Amygdala (tissue), 56 donors: ENCODE results near the gene MACROD2.
"Not testable (repeated sequence)": the region's sequence is repeated elsewhere in the genome, so short reads cannot be mapped to it uniquely, and the experiment has no call there.

Experiments used
- DNase-seq, 56 donors: peaks; one replicate each; lab custom pipeline; 2025; lab: John Stamatoyannopoulos, UW

MACROD2 gene

GRCh38 chr20:14178528-14178927 is 183.2 kb downstream of the MACROD2 start:
- no peak for DNase-seq

GRCh38 chr20:14178952-14179351 is 183.6 kb downstream of the MACROD2 start:
- DNase-seq, result no peak

- DNase-seq, result no peak
These were observed 194.6 kb downstream of the MACROD2 start for GRCh38 chr20:14189794-14190402.

DNA sequence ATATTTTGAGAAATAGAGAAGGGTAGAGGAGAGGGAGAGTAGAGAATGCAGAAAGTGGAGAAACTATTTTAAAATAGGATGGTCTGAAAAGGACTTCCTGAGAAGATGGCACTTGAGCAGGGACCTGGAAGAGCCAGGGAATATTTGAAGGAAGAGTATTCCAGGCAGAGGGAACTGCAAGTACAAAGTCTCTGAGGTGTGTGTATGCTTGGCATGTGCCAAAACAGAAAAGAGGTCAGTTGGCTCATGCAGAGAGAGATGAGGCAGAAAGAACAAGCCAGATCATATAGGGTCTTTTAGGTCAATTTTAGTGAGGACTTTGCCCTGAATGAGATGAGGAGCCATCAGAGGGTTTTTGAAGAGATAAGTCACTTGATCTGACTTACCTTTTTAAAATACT is 196.2 kb downstream of the MACROD2 start:
- DNase-seq, result no peak

DNA sequence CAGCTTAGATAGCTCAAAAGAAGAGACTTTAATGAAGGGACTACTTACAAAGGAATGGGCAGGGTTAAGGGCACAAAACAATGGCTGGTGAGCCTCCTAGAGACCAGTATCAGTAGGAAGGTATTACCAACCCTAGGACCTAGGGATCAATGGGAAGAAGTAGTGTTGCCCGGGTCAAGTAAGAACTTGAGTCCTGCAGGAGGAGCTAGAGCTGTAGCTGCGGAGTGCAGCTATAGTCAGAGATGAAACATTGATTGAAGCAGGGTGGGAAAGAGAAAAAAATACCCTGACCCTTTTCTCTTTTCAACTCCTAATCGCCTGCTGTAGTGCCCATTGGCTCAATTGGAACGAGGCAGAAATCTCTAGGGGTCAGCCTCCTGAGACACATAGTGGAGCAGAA is 198.1 kb downstream of the MACROD2 start:
- no peak for DNase-seq

GRCh38 chr20:14193885-14194284 is 198.6 kb downstream of the MACROD2 start:
- no peak for DNase-seq

DNA sequence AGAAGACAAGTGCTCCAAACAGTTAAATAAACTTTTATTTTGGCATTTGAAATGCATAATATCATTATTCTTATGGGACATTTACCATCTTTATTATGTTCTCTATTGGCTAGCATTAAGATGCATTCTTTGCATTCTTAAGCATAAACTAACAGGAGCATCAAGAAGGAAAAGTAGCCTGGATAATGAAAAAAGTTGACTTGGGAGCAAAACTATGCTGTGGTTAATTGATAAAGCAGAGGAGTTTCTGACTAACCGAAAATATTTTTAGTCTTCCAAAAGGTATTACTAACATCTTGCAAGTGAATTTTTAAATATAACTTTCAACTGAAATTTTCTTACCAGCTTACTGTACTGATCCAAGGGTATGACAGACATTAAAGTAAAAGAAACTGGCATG is 201.8 kb downstream of the MACROD2 start:
- no peak for DNase-seq

DNA sequence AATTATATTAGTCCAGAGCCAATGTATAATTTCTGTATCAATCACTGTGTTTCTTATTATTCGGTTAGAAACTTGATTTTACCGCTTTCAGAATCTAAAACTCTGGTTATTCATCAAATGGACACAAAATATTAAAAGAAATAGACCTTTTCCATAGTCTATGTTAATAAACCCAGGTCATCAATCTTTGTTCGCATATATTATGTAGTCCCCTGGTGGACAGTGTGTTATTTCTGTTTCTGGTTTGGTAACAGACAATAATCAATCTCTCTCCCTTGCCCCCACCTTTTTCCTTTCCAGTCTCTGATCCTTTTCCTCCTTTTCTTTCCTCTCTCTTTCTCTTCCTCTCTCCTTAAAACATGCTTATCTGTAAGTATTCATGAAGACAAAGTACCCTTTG is 203.1 kb downstream of the MACROD2 start:
- DNase-seq, result no peak

- DNase-seq, result peak in 1 of 56 donors; percentile 5
These were observed 203.8 kb downstream of the MACROD2 start for GRCh38 chr20:14199111-14199510.

DNA sequence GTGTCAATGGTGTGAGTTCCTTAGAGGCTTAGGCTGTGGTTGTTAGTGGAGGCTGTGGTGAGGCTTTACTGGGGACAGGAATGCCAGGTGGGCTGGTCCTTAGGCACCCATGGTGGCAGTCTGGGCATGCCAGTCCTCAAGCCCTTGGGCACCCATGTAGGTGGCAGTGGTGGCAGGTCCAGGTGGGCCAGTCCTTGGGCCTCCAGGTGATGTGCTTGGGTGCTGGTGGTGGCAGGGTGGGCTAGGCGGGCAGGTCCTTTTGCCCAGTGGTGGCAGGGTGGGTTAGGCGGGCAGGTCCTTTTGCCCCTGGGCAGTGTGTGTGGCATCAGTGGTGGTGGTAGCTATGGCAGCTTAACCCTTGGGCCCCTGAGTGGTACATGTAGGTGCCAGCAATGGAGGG is 208.3 kb downstream of the MACROD2 start:
- DNase-seq, result no peak

DNA sequence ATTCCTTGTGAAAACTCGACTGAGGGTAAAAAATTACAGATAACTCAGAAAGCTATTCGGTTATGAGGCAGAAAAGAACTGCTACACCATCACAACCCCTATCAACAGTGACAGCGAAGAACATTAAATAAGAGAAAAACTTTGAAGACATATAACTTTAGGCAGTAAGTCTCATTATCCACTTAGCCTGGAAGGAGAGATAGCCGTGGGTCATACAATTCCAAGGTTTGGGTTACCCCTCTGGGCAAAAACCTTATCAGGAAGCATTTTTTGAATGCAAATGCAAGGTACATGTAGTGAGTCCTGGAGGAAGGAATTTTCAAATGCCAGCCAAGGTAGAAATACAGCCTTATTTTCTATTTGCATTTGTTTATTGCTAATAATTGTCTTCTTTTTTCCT is 212.3 kb downstream of the MACROD2 start:
- DNase-seq, result no peak

DNA sequence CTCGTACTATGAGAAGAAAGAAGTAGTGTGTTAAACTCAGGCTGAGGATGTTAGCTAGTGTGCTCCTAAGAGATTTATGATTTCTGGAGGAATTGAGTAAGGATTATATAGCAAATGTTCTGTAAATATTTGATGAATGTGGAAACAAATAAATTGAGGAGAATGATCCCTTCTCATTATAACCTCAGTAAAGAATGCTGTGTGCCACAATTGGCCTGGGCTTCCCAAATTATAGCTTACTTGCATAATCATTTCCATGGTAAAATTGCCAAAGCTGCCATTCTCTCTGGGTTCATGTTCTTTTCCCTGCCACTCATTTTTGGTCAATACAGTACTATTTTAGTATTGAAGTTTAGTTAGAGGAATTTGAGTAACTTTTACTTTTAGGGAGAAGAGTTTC is 213.6 kb downstream of the MACROD2 start:
- no peak for DNase-seq

- no peak for DNase-seq
These were observed 214.8 kb downstream of the MACROD2 start for GRCh38 chr20:14210146-14210545.

- no peak for DNase-seq
These were observed 218.7 kb downstream of the MACROD2 start for GRCh38 chr20:14214046-14214445.

GRCh38 chr20:14215880-14216279 is 220.6 kb downstream of the MACROD2 start:
- not testable (repeated sequence) for DNase-seq

GRCh38 chr20:14219801-14220461 is 224.6 kb downstream of the MACROD2 start:
- DNase-seq, result peak in 1 of 56 donors; percentile 6

DNA sequence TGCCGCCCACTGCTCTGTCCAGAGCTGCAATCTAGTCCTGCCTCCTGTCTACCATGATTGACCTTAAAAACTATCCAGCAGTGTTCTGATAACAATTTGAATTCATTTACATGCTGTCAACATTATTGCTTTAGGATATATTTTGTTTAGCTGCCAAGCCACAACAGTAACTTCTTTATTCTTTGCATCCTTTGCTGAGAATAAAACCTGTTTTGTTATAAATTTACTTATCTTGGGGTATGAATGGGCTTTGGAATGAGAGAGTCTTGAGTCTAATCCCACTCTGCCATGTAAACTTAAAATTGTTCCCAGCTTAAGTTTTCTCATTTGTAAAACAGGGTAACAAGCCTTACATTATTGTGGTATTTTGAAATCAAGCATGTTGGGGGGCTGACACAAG is 225.7 kb downstream of the MACROD2 start:
- no peak for DNase-seq

DNA sequence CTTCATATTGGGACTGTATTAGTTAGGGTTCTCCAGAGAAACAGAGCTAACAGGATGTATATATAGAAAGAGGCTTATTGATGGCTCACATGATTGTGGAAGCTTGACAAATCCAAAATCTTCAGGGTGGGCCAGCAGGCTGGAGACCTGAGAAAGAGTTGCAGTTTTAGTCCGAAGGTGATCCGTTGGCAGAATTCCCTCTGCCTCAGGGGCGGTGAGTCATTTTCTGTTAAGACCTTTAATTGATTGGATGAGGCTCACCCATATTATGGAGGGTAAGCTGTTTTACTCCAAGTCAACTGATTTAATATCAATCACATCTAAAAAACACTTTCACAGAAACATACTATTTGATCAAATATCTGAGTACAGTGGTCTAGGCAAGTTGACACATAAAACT is 228.5 kb downstream of the MACROD2 start:
- no peak for DNase-seq

DNA sequence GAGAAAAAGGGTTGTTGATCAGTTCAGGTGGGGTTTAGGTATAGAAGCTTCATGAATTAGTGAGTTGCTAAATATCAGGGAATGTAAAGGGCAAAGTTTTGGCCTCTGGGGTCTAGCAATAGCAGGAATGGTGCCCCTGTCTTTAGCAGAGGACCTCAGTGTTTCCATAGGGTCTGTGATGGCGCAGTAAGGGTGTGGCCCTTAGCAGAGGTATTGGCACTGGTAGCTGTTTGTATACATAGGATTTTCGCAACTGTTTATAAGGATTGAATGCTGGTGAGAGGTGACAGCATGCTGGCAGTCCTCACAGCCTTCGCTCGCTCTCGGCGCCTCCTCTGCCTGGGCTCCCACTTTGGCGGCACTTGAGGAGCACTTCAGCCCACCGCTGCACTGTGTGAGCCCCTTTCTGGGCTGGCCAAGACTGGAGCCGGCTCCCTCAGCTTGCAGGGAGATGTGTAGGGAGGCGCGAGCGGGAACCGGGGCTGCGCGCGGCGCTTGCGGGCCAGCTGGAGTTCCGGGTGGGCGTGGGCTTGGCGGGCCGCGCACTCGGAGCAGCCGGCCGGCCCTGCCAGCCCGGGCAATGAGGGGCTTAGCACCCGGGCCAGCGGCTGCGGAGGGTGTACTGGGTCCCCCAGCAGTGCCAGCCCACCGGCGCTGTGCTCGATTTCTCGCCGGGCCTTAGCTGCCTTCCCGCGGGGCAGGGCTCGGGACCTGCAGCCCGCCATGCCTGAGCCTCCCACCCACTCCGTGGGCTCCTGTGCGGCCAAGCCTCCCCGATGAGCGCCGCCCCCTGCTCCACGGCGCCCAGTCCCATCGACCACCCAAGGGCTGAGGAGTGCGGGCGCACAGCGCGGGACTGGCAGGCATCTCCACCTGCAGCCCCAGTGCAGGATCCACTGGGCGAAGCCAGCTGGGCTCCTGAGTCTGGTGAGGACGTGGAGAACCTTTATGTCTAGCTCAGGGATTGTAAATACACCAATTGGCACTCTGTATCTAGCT is 231.0 kb downstream of the MACROD2 start:
- DNase-seq, result peak in 2 of 56 donors; percentile 6 to 15

DNA sequence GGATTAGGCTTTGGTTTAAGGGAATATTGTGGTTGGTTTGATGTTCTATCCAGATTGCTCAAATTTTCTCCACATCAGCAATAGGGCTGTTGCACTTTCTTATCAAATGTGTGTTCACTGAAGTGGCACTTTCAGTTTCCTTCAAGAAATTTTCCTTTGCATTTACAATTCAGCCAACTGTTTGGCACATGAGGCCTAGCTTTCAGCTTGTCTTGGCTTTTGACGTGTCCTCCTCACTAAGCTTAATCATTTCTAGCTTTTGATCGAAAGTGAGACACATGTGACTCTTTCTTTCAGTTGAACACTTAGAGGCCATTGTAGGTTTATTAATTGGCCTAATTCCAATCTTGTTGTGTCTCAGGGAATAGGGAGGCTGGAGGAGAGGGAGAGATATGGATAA is 237.3 kb downstream of the MACROD2 start:
- DNase-seq, result no peak

- DNase-seq, result no peak
These were observed 239.5 kb downstream of the MACROD2 start for GRCh38 chr20:14234666-14235295.
